GM21360 (cell line): ENCODE results near the gene SEMA5B.

Experiments used
- ATAC-seq: cut with Tn5 transposase; IDR thresholded peaks from one replicate; pipeline ENCODE4 v1.9.1; 2021; ENCODE audit warnings: mild to moderate bottlenecking, moderate library complexity; ENCODE audit not compliant: unreplicated experiment

The SEMA5B gene

GRCh38 chr3:122974764-122975162 is 52.8 kb downstream of the SEMA5B start:
- ATAC-seq = no peak

GRCh38 chr3:122973893-122974615 is 53.5 kb downstream of the SEMA5B start:
- no peak for ATAC-seq

GRCh38 chr3:122972141-122972540 is 55.4 kb downstream of the SEMA5B start:
- ATAC-seq = no peak

- no peak for ATAC-seq
These were observed 57.7 kb downstream of the SEMA5B start for GRCh38 chr3:122969585-122970469.

GRCh38 chr3:122967765-122968164 is 59.8 kb downstream of the SEMA5B start:
- no peak for ATAC-seq

- ATAC-seq = no peak
These were observed 60.2 kb downstream of the SEMA5B start for GRCh38 chr3:122967356-122967755.

- no peak for ATAC-seq
These were observed 61.5 kb downstream of the SEMA5B start for GRCh38 chr3:122966045-122966444.

- ATAC-seq = no peak
These were observed 62.8 kb downstream of the SEMA5B start for GRCh38 chr3:122964811-122965210.

GRCh38 chr3:122962149-122962548 is 65.4 kb downstream of the SEMA5B start:
- no peak for ATAC-seq

GRCh38 chr3:122961146-122961545 is 66.4 kb downstream of the SEMA5B start:
- no peak for ATAC-seq

GRCh38 chr3:122960652-122961051 is 66.9 kb downstream of the SEMA5B start:
- ATAC-seq = no peak

GRCh38 chr3:122959339-122959738 is 68.2 kb downstream of the SEMA5B start:
- no peak for ATAC-seq

GRCh38 chr3:122957707-122958689 is 69.6 kb downstream of the SEMA5B start:
- no peak for ATAC-seq

GRCh38 chr3:122956693-122957455 is 70.7 kb downstream of the SEMA5B start:
- ATAC-seq = no peak

GRCh38 chr3:122955916-122956692 is 71.5 kb downstream of the SEMA5B start:
- no peak for ATAC-seq

- ATAC-seq = no peak
These were observed 75.0 kb downstream of the SEMA5B start for GRCh38 chr3:122952520-122952919.

GRCh38 chr3:122948408-122948807 is 79.2 kb downstream of the SEMA5B start:
- no peak for ATAC-seq

- ATAC-seq = no peak
These were observed 79.8 kb downstream of the SEMA5B start for GRCh38 chr3:122947738-122948137.

- ATAC-seq = no peak
These were observed 80.4 kb downstream of the SEMA5B start for GRCh38 chr3:122947196-122947595.
